ENCODE data around the gene OR52D1. TPM values are rescaled to one million over a fixed set of nuclear protein-coding genes. Genes with fewer than 3 reads are reported as not detected.

Gene OR52D1
- total and polyA plus RNA-seq, 9 donors = not detected

- no peak overlapping the region for H3K27ac ChIP-seq
- intact Hi-C loops (cut with DNase I) = no loop called here
- TF ChIP-seq CTCF (IDR thresholded peaks at IDR 0.05) = no peak
- no peak for TF ChIP-seq POLR2A (IDR thresholded peaks at IDR 0.05)
- no peak for TF ChIP-seq EP300 (IDR thresholded peaks at IDR 0.05)
- H3K4me1 ChIP-seq (ENCODE audit: insufficient read depth) = no peaks in the 10 kb centered on the region
- no peaks in the 10 kb centered on the region for H3K36me3 ChIP-seq
- no peak for DNase-seq
- no peaks in the 10 kb centered on the region for H3K9me3 ChIP-seq
- no peaks in the 10 kb centered on the region for H3K27me3 ChIP-seq
- H3K4me3 ChIP-seq = no peak overlapping the region
Measured at GRCh38 chr11:5514841-5515240, 26.4 kb downstream of the OR52D1 start.

GRCh38 chr11:5516599-5516998, 28.1 kb downstream of the OR52D1 start, which contains the start of gene UBQLNL:
UBQLNL (minus strand) TSS chr11:5516699; CDS start chr11:5516441, 258 bp downstream.
- TF ChIP-seq CTCF (IDR thresholded peaks at IDR 0.05) = no peak
- no peak for TF ChIP-seq EP300 (IDR thresholded peaks at IDR 0.05)
- TF ChIP-seq POLR2A (IDR thresholded peaks at IDR 0.05) = no peak
- H3K27me3 ChIP-seq = no peaks in the 10 kb centered on the region
- no peak within 1 kb of the TSS for H3K4me3 ChIP-seq
- WGBS, 3 donors = 93 to 99% (median 94%) methylated on average over 2 of the region's 2 CpGs
- no peak for DNase-seq
- intact Hi-C loops (cut with DNase I) = no loop called here
- H3K4me1 ChIP-seq (ENCODE audit: insufficient read depth) = no peaks in the 10 kb centered on the region
- H3K27ac ChIP-seq = no peak within 1 kb of the TSS
- no peaks in the 10 kb centered on the region for H3K36me3 ChIP-seq
- no peaks in the 10 kb centered on the region for H3K9me3 ChIP-seq

GRCh38 chr11:5521540-5521939, 33.1 kb downstream of the OR52D1 start:
- DNase-seq = no peak
- H3K4me1 ChIP-seq (ENCODE audit: insufficient read depth) = no peaks in the 10 kb centered on the region
- intact Hi-C loops (cut with DNase I) = no loop called here
- H3K36me3 ChIP-seq = no peaks in the 10 kb centered on the region
- H3K9me3 ChIP-seq = no peaks in the 10 kb centered on the region
- H3K27ac ChIP-seq = no peak overlapping the region
- H3K4me3 ChIP-seq = no peak overlapping the region
- TF ChIP-seq EP300 (IDR thresholded peaks at IDR 0.05) = no peak
- no peak for TF ChIP-seq CTCF (IDR thresholded peaks at IDR 0.05)
- no peak for TF ChIP-seq POLR2A (IDR thresholded peaks at IDR 0.05)
- 93 to 97% (median 96%) methylated on average over 4 of the region's 4 CpGs for WGBS, 3 donors
- no peaks in the 10 kb centered on the region for H3K27me3 ChIP-seq

GRCh38 chr11:5522308-5522707, 33.8 kb downstream of the OR52D1 start:
- H3K27ac ChIP-seq = no peak overlapping the region
- intact Hi-C loops (cut with DNase I) = no loop called here
- H3K4me1 ChIP-seq (ENCODE audit: insufficient read depth) = no peaks in the 10 kb centered on the region
- WGBS, 3 donors = 89 to 97% (median 90%) methylated on average over 2 of the region's 2 CpGs
- H3K9me3 ChIP-seq = no peaks in the 10 kb centered on the region
- H3K36me3 ChIP-seq = no peaks in the 10 kb centered on the region
- TF ChIP-seq EP300 (IDR thresholded peaks at IDR 0.05) (no peak), CTCF (IDR thresholded peaks at IDR 0.05) (no peak), POLR2A (IDR thresholded peaks at IDR 0.05) (no peak)
- H3K4me3 ChIP-seq = no peak overlapping the region
- no peak for DNase-seq
- no peaks in the 10 kb centered on the region for H3K27me3 ChIP-seq

- Histone ChIP-seq H3K27me3 (no peaks in the 10 kb centered on the region), H3K9me3 (no peaks in the 10 kb centered on the region), H3K4me1 (ENCODE audit: insufficient read depth) (no peaks in the 10 kb centered on the region), H3K27ac (no peak overlapping the region), H3K4me3 (no peak overlapping the region), H3K36me3 (no peaks in the 10 kb centered on the region)
- no peak for DNase-seq
- WGBS, 3 donors = 79 to 82% (median 80%) methylated on average over 3 of the region's 3 CpGs
- intact Hi-C loops (cut with DNase I) = no loop called here
- no peak for TF ChIP-seq POLR2A (IDR thresholded peaks at IDR 0.05)
- no peak for TF ChIP-seq CTCF (IDR thresholded peaks at IDR 0.05)
- TF ChIP-seq EP300 (IDR thresholded peaks at IDR 0.05) = no peak
Measured at GRCh38 chr11:5524756-5525155, 36.3 kb downstream of the OR52D1 start.
